K562 treated with DMSO at 1 percent for 4 hours (cell line): ENCODE results near the gene CPA2. TPM values are rescaled to one million over a fixed set of nuclear protein-coding genes. Genes with fewer than 3 reads are reported as not detected.

Experiments used
- total RNA-seq: library from RNA; unstranded; fragments of 300-600 nt; gene quantifications from 2 replicates; pipeline ENCODE4 v1.2.3, GENCODE V29; 2022; ENCODE audit not compliant: insufficient read depth

The CPA2 gene
- not detected in 2 replicates for total RNA-seq

GRCh38 chr7:130266258-130266960 is at the start of gene CPA2:
Gene CPA2 (plus strand): TSS chr7:130266863. CDS start chr7:130266882, 19 bp downstream.

GRCh38 chr7:130292682-130293257 is 26.1 kb downstream of the CPA2 start, which contains the start of gene CPA4:
Gene CPA4 (plus strand): TSS chr7:130293161. CDS start chr7:130293181, 20 bp downstream.

Other genes with a start within 250 kb of the CPA2 start
- 32.3 and 42.8 TPM in 2 replicates for gene ZC3HC1, start 215.5 kb upstream of the CPA2 start, total RNA-seq
- gene KLHDC10, start 196.3 kb upstream of the CPA2 start, total RNA-seq = 14.2 and 19.3 TPM in 2 replicates
- 21.2 and 22.1 TPM in 2 replicates for gene TMEM209, start 61.5 kb upstream of the CPA2 start, total RNA-seq
- gene SSMEM1, start 59.0 kb upstream of the CPA2 start, total RNA-seq = not detected in 2 replicates
- gene CPA4, start 26.3 kb downstream of the CPA2 start, total RNA-seq = not detected in 2 replicates
- gene CPA5, start 78.0 kb downstream of the CPA2 start, total RNA-seq = not detected in 2 replicates
- not detected in 2 replicates for gene CPA1, start 113.6 kb downstream of the CPA2 start, total RNA-seq
- gene CEP41, start 174.2 kb downstream of the CPA2 start, total RNA-seq = 2.2 and 3.8 TPM in 2 replicates
- gene MEST, start 225.2 kb downstream of the CPA2 start, total RNA-seq = 0.33 TPM in 1 of 2 replicates, not detected in the other